Astrocyte of the cerebellum (primary cell): ENCODE results near the gene PDE6B.

Experiments used
- DNase-seq: peaks from one replicate; pipeline ENCODE4 v3.0.0-alpha.2; 2011; ENCODE audit warnings: low read depth
- H3K4me3 ChIP-seq: 2 replicates; pipeline ENCODE4 v1.5.1; 2011; ENCODE audit warnings: mild to moderate bottlenecking, low read depth, low read length, moderate library complexity
- CTCF ChIP-seq: IDR thresholded peaks from 2 replicates; pipeline ENCODE4 v1.5.1; 2012; ENCODE audit warnings: low read length, low read depth, moderate library complexity, mild to moderate bottlenecking; ENCODE audit errors: missing control alignments
- in situ Hi-C: cut with HindIII; loops from 2 replicates; pipeline ENCODE4 v1.10.0; 2017; ENCODE audit warnings: low sequenced_read_pairs

The PDE6B gene

DNA sequence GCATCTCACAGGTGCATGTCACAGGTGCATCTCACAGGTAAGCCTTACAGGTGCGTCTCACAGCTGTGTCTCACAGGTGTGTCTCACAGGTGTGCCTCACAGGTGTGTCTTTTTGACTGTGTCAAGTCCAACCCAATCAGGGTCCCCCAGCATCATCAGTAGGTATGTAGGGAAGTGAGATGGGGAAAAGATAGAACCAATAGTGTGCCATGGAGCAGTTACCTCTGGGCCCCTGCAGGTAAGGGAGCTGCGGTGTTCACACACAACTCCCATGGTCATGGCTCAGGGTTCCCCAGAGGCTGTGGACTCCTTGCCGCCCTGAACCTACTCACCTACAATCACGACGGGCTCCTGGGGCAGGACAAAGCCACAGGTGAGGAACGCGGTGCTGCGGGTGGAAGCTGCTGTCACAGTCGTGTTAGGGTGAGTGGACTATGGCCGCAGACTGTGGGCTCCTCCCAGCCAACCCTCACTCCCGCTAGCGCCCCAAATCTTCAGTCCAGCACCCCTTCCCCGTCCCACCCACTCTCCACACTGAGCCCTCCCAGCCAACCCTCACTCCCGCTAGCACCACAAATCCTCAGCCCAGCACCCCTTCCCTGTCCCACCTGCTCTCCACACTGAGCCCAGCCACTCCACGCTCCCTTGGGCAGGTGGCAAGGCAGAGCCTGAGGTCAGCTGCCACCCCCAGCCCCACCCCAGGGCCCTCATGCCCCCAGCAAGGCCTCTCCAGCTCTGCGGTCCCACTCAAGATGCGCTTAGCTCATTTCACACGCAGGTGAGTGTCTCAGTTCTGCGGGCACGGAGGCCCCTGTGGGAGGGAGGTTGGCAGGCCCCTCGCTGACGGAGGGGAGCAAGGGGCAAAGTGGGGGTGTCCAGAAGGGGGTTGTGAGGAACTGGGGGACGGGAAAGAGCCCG, 2.1 kb upstream of the PDE6B start:
- H3K4me3 ChIP-seq, result no peak overlapping the region
- in situ Hi-C loops, result no loop called here
- no peak for TF ChIP-seq CTCF
- no peak for DNase-seq

DNA sequence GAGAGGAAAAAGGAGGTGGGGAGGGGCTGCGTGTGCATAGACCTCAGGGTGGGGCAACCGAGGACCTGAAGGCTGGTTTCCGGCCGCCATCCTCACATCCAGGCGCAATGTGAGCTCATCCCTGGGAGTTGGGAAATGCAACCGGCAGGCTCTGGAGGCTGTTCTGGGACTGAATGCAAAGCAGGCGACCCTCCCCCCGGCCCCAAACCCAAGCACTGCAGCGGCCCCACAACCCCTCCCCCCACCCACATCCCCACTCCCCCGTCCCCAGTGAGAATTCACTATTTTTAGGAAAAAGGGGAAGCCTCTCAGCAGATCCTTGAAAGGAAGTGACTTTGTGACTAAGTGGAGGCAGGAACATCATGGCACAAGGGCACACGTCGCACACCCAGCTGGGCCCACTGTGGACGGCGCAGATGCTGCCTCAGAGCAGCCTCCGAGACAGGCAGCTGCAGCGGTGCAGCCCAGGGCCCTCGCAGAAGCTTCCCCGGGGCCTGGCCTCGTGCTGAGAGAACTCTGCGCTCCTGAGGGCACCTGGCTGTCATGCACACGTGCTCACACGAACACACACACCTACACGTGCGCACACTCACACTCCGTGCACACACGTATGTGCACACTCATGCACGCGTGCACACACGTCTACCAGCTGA, 1.3 kb upstream of the PDE6B start:
- DNase-seq, result no peak
- no peak for TF ChIP-seq CTCF
- in situ Hi-C loops, result no loop called here
- H3K4me3 ChIP-seq, result no peak overlapping the region

DNA sequence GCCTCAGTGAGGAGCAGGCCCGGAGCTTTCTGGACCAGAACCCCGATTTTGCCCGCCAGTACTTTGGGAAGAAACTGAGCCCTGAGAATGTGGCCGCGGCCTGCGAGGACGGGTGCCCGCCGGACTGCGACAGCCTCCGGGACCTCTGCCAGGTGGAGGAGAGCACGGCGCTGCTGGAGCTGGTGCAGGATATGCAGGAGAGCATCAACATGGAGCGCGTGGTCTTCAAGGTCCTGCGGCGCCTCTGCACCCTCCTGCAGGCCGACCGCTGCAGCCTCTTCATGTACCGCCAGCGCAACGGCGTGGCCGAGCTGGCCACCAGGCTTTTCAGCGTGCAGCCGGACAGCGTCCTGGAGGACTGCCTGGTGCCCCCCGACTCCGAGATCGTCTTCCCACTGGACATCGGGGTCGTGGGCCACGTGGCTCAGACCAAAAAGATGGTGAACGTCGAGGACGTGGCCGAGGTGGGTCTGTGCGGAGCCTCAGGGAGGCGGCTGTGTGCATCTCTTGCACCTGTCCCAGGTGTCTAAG, 323 bp downstream of the PDE6B start:
- H3K4me3 ChIP-seq, result no peak overlapping the region
- in situ Hi-C loops, result no loop called here
- DNase-seq, result no peak
- TF ChIP-seq CTCF, result no peak

GRCh38 chr4:626201-627091, 1.1 kb downstream of the PDE6B start:
- in situ Hi-C loops, result no loop called here
- no peak overlapping the region for H3K4me3 ChIP-seq
- no peak for DNase-seq
- no peak for TF ChIP-seq CTCF

DNA sequence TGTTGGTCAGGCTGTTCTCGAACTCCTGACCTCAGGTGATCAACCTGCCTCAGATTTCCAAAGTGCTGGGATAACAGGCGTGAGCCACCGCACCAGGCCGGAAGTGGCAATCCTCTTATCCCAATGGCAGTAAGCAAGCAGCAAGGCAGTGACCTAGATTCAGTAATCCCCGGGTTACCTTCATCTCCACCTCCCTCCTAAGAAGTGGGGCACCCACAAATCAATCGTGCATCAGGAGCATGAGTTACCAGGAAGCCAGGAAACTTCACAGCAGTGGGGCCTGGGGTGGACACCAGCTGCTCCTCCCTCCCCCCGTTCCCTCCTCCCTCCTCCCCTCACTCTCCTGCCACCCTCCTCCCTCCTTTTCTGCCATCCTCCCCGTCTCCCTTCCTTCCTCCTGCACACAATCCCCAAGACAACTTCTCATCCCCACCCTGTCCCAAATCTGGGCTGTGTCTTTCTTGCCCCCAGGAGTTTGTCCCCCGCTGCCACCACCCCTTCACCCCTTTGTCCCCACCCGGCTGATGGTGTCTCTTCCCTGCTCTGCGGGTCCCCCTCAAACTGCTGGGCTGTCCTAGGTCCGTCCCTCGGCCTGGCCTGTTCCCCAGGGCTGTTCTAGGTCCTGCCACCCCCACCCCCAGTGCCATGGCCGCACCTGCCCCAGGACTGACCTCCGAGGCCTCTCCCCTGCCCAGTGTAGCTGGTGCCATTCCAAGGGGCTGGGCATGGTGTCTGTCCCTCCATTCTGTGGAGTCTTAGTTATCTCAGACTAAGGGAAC, 2.2 kb downstream of the PDE6B start:
- in situ Hi-C loops, result no loop called here
- no peak overlapping the region for H3K4me3 ChIP-seq
- no peak for TF ChIP-seq CTCF
- no peak for DNase-seq

- in situ Hi-C loops, result no loop called here
- no peak for TF ChIP-seq CTCF
Measured at GRCh38 chr4:628311-628741, 3.0 kb downstream of the PDE6B start.

More at GRCh38 chr4:628311-628741, 3.0 kb downstream of the PDE6B start:
- no peak overlapping the region for H3K4me3 ChIP-seq
- no peak for DNase-seq
